Liver (tissue), 9 donors: ENCODE measurements around the gene SMYD1. TPM values are rescaled to one million over a fixed set of nuclear protein-coding genes. Genes with fewer than 3 reads are reported as not detected.

Experiments
- DNase-seq: peaks from one replicate; pipeline ENCODE4 v3.0.0-alpha.2; 2017; ENCODE audit warnings: low spot score
- H3K27ac ChIP-seq, 2 donors: one replicate each; pipeline ENCODE4 v1.7.0; 2013; ENCODE audit warnings: inconsistent platforms in 2 of 2, low read length in 2 of 2, control low read depth in 1 of 2, low read depth in 1 of 2, mild to moderate bottlenecking in 1 of 2
- H3K27me3 ChIP-seq, 4 donors: one replicate each; pipeline versions ENCODE4 v1.6.1 to v1.7.0; 2013; ENCODE audit warnings: low read length in 3 of 4, inconsistent platforms in 1 of 4, mild to moderate bottlenecking in 1 of 4, moderate library complexity in 1 of 4; ENCODE audit not compliant: control insufficient read depth in 4 of 4, insufficient read depth in 4 of 4
- H3K36me3 ChIP-seq, 4 donors: one replicate each; pipeline versions ENCODE4 v1.6.1 to v1.7.0; 2013; ENCODE audit warnings: low read length in 3 of 4, mild to moderate bottlenecking in 3 of 4, low read depth in 1 of 4, moderate library complexity in 1 of 4; ENCODE audit not compliant: control insufficient read depth in 4 of 4, insufficient read depth in 3 of 4
- H3K4me1 ChIP-seq, 4 donors: one replicate each; pipeline versions ENCODE4 v1.6.1 to v1.7.0; 2013; ENCODE audit warnings: low read length in 3 of 4, mild to moderate bottlenecking in 3 of 4, moderate library complexity in 1 of 4; ENCODE audit not compliant: control insufficient read depth in 4 of 4, insufficient read depth in 4 of 4
- H3K4me3 ChIP-seq, 3 donors: one replicate each; pipeline versions ENCODE4 v1.6.1 to v1.7.0; 2013; ENCODE audit warnings: low read length in 3 of 3, control low read depth in 1 of 3, low read depth in 1 of 3, mild to moderate bottlenecking in 1 of 3
- H3K9ac ChIP-seq, 2 donors: one replicate each; pipeline ENCODE4 v1.7.0; 2013; ENCODE audit warnings: low read length in 2 of 2, mild to moderate bottlenecking in 2 of 2, moderate library complexity in 2 of 2, control low read depth in 1 of 2, low read depth in 1 of 2
- H3K9me3 ChIP-seq, 4 donors: one replicate each; pipeline versions ENCODE4 v1.6.1 to v1.7.0; 2013; ENCODE audit warnings: low read length in 3 of 4; ENCODE audit not compliant: control insufficient read depth in 4 of 4
- EGR1 ChIP-seq, 2 donors: IDR thresholded peaks; 2 replicates each; pipeline ENCODE4 v1.6.1; 2016 to 2018; ENCODE audit warnings: antibody characterized with exemption in 2 of 2, low read depth in 2 of 2
- FOXA1 ChIP-seq: IDR thresholded peaks from 2 replicates; pipeline ENCODE4 v1.6.1; 2016; ENCODE audit warnings: antibody characterized with exemption
- FOXA2 ChIP-seq: IDR thresholded peaks from 2 replicates; pipeline ENCODE4 v1.6.1; 2016; ENCODE audit warnings: antibody characterized with exemption
- GABPA ChIP-seq, 2 donors: IDR thresholded peaks in 1 of 2; conservative IDR thresholded peaks in 1 of 2; 2 replicates each; pipeline ENCODE4 v1.6.1; 2016; ENCODE audit warnings: antibody characterized with exemption in 2 of 2, mild to moderate bottlenecking in 1 of 2, moderate library complexity in 1 of 2
- HNF4A ChIP-seq, 2 donors: conservative IDR thresholded peaks; 2 replicates each; pipeline ENCODE4 v1.6.1; 2016; ENCODE audit warnings: antibody characterized with exemption in 2 of 2, mild to moderate bottlenecking in 2 of 2
- HNF4G ChIP-seq: IDR thresholded peaks from 2 replicates; pipeline ENCODE4 v1.6.1; 2016; ENCODE audit warnings: antibody characterized with exemption
- JUND ChIP-seq, 2 donors: IDR thresholded peaks; 2 replicates each; pipeline ENCODE4 v1.6.1; 2016; ENCODE audit warnings: antibody characterized with exemption in 2 of 2
- NR2F2 ChIP-seq: IDR thresholded peaks from 2 replicates; pipeline ENCODE4 v1.6.1; 2016; ENCODE audit warnings: antibody characterized with exemption
- RAD21 ChIP-seq, 2 donors: IDR thresholded peaks; 2 replicates each; pipeline ENCODE4 v1.6.1; 2016; ENCODE audit warnings: antibody characterized with exemption in 2 of 2, mild to moderate bottlenecking in 2 of 2
- RXRA ChIP-seq, 2 donors: IDR thresholded peaks; 2 replicates each; pipeline ENCODE4 v1.6.1; 2017 to 2018; ENCODE audit warnings: antibody characterized with exemption in 2 of 2, mild to moderate bottlenecking in 1 of 2
- SP1 ChIP-seq: IDR thresholded peaks from 2 replicates; pipeline ENCODE4 v1.6.1; 2018; ENCODE audit warnings: antibody characterized with exemption, mild to moderate bottlenecking
- TAF1 ChIP-seq: conservative IDR thresholded peaks from 2 replicates; pipeline ENCODE4 v1.6.1; 2016; ENCODE audit warnings: antibody characterized with exemption, mild to moderate bottlenecking
- YY1 ChIP-seq: IDR thresholded peaks from 2 replicates; pipeline ENCODE4 v1.6.1; 2016; ENCODE audit warnings: antibody characterized with exemption, mild to moderate bottlenecking
- WGBS: extraction: QIAGEN DNeasy Blood & Tissue Kit; methylation state at CpG from one replicate; pipeline ENCODE4 v1.1.7; 2013; 5-methylcytosine and 5-hydroxymethylcytosine counted together
- polyA plus RNA-seq, 2 donors: library from polyadenylated mRNA; stranded (reverse) in 1 of 2; unstranded in 1 of 2; fragments of 200-250 nt in 1 of 2; fragments of >200 nt in 1 of 2; fragmentation: Nextera tagmentation in 1 of 2; extraction: Ambion mirVana in 1 of 2; gene quantifications; one replicate each; pipeline versions ENCODE4 v1.2.1 to v1.2.3, GENCODE V29; 2013 to 2015
- total RNA-seq, 2 donors: library from RNA; depleted of rRNA; stranded (reverse); fragments of >200 nt; gene quantifications; one replicate each; pipeline ENCODE4 v1.2.3, GENCODE V29; 2014
- TF ChIP-seq, protein P1 (sequence below): IDR thresholded peaks from 2 replicates; pipeline ENCODE4 v1.6.1; 2016; ENCODE audit warnings: antibody characterized with exemption
- TF ChIP-seq, protein P2 (sequence below): fragments of 150-350 bp; IDR thresholded peaks from 2 replicates; pipeline ENCODE4 v1.5.1; 2017; ENCODE audit warnings: improper control_type of control experiment, low read depth, low read length; ENCODE audit not compliant: missing input control
- TF ChIP-seq, protein P3 (sequence below): IDR thresholded peaks from 2 replicates; pipeline ENCODE4 v1.6.1; 2016; ENCODE audit warnings: antibody characterized with exemption
- TF ChIP-seq, protein P4 (sequence below): IDR thresholded peaks from 2 replicates; pipeline ENCODE4 v1.6.1; 2016; ENCODE audit warnings: antibody characterized with exemption, mild to moderate bottlenecking
- TF ChIP-seq, protein P5 (sequence below): IDR thresholded peaks from 2 replicates; pipeline ENCODE4 v1.6.1; 2016; ENCODE audit warnings: antibody characterized with exemption
- donor health status: healthy.
- donor health status: healthy.
- donor health status: healthy.
- donor health status: healthy.
- donor health status: healthy.

Gene SMYD1
- total and polyA plus RNA-seq, 4 donors, result not detected

DNA sequence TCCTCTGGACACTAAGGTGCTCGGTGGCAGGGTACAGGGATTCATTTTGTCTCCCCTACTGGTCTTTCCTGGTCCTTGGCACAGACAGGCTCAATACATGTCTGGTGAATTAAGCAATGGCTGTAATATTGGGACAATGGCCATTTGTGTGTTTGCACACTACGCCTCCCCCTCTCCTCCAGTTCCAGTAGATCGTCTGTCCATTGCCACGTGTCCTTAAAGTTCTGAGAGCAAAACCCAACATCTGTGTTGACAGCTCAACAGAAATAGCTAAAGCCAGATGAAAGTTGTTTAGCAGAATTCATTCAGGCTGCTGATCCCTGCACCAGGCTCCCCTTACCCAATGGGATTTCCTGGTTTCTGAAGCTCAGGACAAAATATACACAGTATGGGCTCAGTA lies 69.2 kb downstream of the SMYD1 start:
- DNase-seq, result no peak
- Histone ChIP-seq H3K4me3 (peak overlapping the region in 1 of 3 donors; percentile 16), H3K27me3 (no peaks in the 10 kb centered on the region), H3K36me3 (no peaks in the 10 kb centered on the region), H3K4me1 (peaks cover 6 to 70% (median 55%) of the 10 kb centered on the region in 4 donors), H3K27ac (peak overlapping the region; percentile 77 to 90), H3K9me3 (no peaks in the 10 kb centered on the region), H3K9ac (no peak overlapping the region)
- WGBS, result 30% methylated on average over 4 of the region's 4 CpGs
- TF ChIP-seq RAD21 (IDR thresholded peaks at IDR 0.05) (peak; percentile 42 to 48), EGR1 (IDR thresholded peaks at IDR 0.05; ENCODE audit: low read depth in 2 of 2) (peak in 1 of 2 donors; percentile 40), HNF4A (conservative IDR thresholded peaks at IDR 0.05) (peak; percentile 76 to 89), TAF1 (no peak), SP1 (peak; percentile 86), NR2F2 (peak; percentile 34), FOXA2 (peak; percentile 86), GABPA (IDR thresholded peaks at IDR 0.05 in 1 of 2, conservative IDR thresholded peaks at IDR 0.05 in 1 of 2) (no peak), JUND (IDR thresholded peaks at IDR 0.05) (peak in 1 of 2 donors; percentile 80), FOXA1 (peak; percentile 76), RXRA (IDR thresholded peaks at IDR 0.05) (peak; percentile 80 to 97), HNF4G (peak; percentile 48), YY1 (peak; percentile 93)
- TF ChIP-seq, protein P1, sequence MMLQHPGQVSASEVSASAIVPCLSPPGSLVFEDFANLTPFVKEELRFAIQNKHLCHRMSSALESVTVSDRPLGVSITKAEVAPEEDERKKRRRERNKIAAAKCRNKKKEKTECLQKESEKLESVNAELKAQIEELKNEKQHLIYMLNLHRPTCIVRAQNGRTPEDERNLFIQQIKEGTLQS, result peak; percentile 26
- TF ChIP-seq, protein P2, sequence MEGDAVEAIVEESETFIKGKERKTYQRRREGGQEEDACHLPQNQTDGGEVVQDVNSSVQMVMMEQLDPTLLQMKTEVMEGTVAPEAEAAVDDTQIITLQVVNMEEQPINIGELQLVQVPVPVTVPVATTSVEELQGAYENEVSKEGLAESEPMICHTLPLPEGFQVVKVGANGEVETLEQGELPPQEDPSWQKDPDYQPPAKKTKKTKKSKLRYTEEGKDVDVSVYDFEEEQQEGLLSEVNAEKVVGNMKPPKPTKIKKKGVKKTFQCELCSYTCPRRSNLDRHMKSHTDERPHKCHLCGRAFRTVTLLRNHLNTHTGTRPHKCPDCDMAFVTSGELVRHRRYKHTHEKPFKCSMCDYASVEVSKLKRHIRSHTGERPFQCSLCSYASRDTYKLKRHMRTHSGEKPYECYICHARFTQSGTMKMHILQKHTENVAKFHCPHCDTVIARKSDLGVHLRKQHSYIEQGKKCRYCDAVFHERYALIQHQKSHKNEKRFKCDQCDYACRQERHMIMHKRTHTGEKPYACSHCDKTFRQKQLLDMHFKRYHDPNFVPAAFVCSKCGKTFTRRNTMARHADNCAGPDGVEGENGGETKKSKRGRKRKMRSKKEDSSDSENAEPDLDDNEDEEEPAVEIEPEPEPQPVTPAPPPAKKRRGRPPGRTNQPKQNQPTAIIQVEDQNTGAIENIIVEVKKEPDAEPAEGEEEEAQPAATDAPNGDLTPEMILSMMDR, result peak; percentile 16
- TF ChIP-seq, protein P3, sequence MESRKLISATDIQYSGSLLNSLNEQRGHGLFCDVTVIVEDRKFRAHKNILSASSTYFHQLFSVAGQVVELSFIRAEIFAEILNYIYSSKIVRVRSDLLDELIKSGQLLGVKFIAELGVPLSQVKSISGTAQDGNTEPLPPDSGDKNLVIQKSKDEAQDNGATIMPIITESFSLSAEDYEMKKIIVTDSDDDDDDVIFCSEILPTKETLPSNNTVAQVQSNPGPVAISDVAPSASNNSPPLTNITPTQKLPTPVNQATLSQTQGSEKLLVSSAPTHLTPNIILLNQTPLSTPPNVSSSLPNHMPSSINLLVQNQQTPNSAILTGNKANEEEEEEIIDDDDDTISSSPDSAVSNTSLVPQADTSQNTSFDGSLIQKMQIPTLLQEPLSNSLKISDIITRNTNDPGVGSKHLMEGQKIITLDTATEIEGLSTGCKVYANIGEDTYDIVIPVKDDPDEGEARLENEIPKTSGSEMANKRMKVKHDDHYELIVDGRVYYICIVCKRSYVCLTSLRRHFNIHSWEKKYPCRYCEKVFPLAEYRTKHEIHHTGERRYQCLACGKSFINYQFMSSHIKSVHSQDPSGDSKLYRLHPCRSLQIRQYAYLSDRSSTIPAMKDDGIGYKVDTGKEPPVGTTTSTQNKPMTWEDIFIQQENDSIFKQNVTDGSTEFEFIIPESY, result peak; percentile 66
- TF ChIP-seq, protein P4, sequence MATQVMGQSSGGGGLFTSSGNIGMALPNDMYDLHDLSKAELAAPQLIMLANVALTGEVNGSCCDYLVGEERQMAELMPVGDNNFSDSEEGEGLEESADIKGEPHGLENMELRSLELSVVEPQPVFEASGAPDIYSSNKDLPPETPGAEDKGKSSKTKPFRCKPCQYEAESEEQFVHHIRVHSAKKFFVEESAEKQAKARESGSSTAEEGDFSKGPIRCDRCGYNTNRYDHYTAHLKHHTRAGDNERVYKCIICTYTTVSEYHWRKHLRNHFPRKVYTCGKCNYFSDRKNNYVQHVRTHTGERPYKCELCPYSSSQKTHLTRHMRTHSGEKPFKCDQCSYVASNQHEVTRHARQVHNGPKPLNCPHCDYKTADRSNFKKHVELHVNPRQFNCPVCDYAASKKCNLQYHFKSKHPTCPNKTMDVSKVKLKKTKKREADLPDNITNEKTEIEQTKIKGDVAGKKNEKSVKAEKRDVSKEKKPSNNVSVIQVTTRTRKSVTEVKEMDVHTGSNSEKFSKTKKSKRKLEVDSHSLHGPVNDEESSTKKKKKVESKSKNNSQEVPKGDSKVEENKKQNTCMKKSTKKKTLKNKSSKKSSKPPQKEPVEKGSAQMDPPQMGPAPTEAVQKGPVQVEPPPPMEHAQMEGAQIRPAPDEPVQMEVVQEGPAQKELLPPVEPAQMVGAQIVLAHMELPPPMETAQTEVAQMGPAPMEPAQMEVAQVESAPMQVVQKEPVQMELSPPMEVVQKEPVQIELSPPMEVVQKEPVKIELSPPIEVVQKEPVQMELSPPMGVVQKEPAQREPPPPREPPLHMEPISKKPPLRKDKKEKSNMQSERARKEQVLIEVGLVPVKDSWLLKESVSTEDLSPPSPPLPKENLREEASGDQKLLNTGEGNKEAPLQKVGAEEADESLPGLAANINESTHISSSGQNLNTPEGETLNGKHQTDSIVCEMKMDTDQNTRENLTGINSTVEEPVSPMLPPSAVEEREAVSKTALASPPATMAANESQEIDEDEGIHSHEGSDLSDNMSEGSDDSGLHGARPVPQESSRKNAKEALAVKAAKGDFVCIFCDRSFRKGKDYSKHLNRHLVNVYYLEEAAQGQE, result peak; percentile 87
- TF ChIP-seq, protein P5, sequence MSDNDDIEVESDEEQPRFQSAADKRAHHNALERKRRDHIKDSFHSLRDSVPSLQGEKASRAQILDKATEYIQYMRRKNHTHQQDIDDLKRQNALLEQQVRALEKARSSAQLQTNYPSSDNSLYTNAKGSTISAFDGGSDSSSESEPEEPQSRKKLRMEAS, result peak; percentile 94
